ENCODE data around the gene RGS16. TPM values are rescaled to one million over a fixed set of nuclear protein-coding genes. Genes with fewer than 3 reads are reported as not detected.

The RGS16 gene
- total and polyA plus RNA-seq, 2 donors (not counting 3 experiments of a cell fraction or from before 2014, with no cell fraction given): not detected

DNA sequence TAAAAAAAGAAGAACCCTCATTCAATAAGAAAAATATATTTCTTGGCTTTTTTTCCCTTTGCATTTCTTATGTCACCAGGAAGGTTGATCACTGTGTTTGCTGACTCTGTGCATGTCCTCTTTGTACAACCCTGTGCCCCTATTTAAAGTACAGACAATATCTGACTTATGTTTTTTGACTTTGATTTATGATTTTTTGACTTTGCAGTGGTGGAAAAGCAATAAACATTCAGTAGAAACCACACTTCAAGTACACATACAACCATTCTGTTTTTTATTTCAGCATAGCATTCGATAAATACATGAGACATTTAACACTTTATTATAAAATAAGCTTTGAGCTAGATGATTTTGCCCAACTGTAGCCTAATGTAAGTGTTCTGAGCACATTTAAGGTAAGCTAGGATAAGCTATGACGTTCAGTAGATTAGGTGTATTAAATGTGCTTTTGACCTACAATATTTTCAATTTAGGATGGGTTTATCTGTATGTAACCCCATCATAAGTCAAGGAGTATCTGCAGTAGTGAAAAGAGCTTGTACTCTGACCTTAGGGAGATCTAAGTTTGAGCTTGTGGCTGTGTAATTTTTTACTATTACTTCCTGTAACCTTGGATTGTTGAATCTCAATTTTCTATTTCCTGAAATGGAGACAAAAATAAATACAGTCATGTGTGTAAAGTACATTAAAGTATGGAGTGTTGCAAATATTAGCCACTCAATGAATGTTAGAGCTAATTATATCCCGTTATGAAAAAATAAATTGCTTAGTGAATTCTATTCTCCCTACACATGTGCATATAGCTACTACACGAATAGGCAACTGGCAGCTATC, 16.3 kb downstream of the RGS16 start:
- BruUV-seq (replicated peaks): no TSS peak
- peaks cover 0 to 1% of the 10 kb centered on the region in 2 experiments for H3K27me3 ChIP-seq (ENCODE audit: control insufficient read depth in 2 of 2, insufficient read depth in 2 of 2, low read length in 2 of 2)
- intact Hi-C loops (cut with micrococcal nuclease) (no loop called here), dilution Hi-C loops (cut with MboI; ENCODE audit: extremely low pct_ligation_motif_present, low sequenced_read_pairs) (no loop called here)
- H4K20me1 ChIP-seq (replicated peaks; ENCODE audit: control insufficient read depth, extremely low read depth, insufficient read depth, low read length): no peaks in the 10 kb centered on the region
- ChIA-PET POLR2A (no interaction called here), CTCF (interaction anchor here (1.9 to 4.3 kb wide), 6 partner anchors 11 to 197 kb away, joined by 5 to 15 read pairs (median 9); partner anchors contain the start of gene RGS16)
- H3K9ac ChIP-seq (replicated peaks; ENCODE audit: extremely low read depth, insufficient read depth, low read length): no peak overlapping the region
- no peak for FAIRE-seq
- H3K4me2 ChIP-seq (ENCODE audit: insufficient read depth, low read length): peak overlapping the region; percentile 98
- H3K27ac ChIP-seq (ENCODE audit: insufficient read depth, low read depth, low read length): no peak overlapping the region
- no peaks in the 10 kb centered on the region for H3K79me2 ChIP-seq (ENCODE audit: control insufficient read depth, insufficient read depth, low read length)
- no peaks in the 10 kb centered on the region for H3K36me3 ChIP-seq (ENCODE audit: control insufficient read depth in 2 of 2, extremely low read depth in 1 of 2, insufficient read depth in 2 of 2, low read length in 2 of 2)
- no peak overlapping the region for H2AFZ ChIP-seq (ENCODE audit: low read depth, low read length)
- no peak for DNase-seq (ENCODE audit: low read depth, low spot score)
- H3K4me1 ChIP-seq (ENCODE audit: control insufficient read depth, extremely low read depth, insufficient read depth, low read length): peaks cover 9% of the 10 kb centered on the region
- H3K4me3 ChIP-seq (replicated peaks in 1 of 3; ENCODE audit: insufficient read depth in 1 of 3, low read depth in 1 of 3, low read length in 3 of 3): peak overlapping the region in 1 of 3 experiments; percentile 99
- H3K9me1 ChIP-seq (replicated peaks; ENCODE audit: control insufficient read depth, extremely low read depth, insufficient read depth, low read length): no peaks in the 10 kb centered on the region
- TF ChIP-seq MYC (IDR thresholded peaks at IDR 0.05; ENCODE audit: low read depth, low read length): no peak
- TF ChIP-seq FOS (IDR thresholded peaks at IDR 0.05; ENCODE audit: borderline replicate concordance, insufficient read depth, low read length): no peak
- no peak for TF ChIP-seq JUN (IDR thresholded peaks at IDR 0.05; ENCODE audit: borderline replicate concordance, insufficient read depth, insufficient read length, low read depth)
- TF ChIP-seq, protein P1, sequence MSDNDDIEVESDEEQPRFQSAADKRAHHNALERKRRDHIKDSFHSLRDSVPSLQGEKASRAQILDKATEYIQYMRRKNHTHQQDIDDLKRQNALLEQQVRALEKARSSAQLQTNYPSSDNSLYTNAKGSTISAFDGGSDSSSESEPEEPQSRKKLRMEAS (IDR thresholded peaks at IDR 0.05; ENCODE audit: insufficient read depth, insufficient read length): no peak
- TF ChIP-seq, protein P2, sequence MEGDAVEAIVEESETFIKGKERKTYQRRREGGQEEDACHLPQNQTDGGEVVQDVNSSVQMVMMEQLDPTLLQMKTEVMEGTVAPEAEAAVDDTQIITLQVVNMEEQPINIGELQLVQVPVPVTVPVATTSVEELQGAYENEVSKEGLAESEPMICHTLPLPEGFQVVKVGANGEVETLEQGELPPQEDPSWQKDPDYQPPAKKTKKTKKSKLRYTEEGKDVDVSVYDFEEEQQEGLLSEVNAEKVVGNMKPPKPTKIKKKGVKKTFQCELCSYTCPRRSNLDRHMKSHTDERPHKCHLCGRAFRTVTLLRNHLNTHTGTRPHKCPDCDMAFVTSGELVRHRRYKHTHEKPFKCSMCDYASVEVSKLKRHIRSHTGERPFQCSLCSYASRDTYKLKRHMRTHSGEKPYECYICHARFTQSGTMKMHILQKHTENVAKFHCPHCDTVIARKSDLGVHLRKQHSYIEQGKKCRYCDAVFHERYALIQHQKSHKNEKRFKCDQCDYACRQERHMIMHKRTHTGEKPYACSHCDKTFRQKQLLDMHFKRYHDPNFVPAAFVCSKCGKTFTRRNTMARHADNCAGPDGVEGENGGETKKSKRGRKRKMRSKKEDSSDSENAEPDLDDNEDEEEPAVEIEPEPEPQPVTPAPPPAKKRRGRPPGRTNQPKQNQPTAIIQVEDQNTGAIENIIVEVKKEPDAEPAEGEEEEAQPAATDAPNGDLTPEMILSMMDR (IDR thresholded peaks at IDR 0.05; ENCODE audit: extremely low read depth in 1 of 2, insufficient read depth in 1 of 2, low read depth in 1 of 2, low read length in 2 of 2): no peak
- no peak for TF ChIP-seq POLR2AphosphoS5 (IDR thresholded peaks at IDR 0.05; ENCODE audit: insufficient read depth, low read depth, low read length)
- TF ChIP-seq EZH2 (IDR thresholded peaks at IDR 0.05; ENCODE audit: borderline replicate concordance, low read depth, low read length, severe bottlenecking): no peak
- TF ChIP-seq POLR2A (IDR thresholded peaks at IDR 0.05; ENCODE audit: low read depth, low read length): no peak
- no peak for TF ChIP-seq GATA2 (IDR thresholded peaks at IDR 0.05; ENCODE audit: insufficient read depth, insufficient read length, low read depth, low read length)
- no peaks in the 10 kb centered on the region for H3K9me3 ChIP-seq (replicated peaks; ENCODE audit: control insufficient read depth, insufficient read depth, low read length)
